ENCODE measurements around the gene IL1R1.

The IL1R1 gene

DNA sequence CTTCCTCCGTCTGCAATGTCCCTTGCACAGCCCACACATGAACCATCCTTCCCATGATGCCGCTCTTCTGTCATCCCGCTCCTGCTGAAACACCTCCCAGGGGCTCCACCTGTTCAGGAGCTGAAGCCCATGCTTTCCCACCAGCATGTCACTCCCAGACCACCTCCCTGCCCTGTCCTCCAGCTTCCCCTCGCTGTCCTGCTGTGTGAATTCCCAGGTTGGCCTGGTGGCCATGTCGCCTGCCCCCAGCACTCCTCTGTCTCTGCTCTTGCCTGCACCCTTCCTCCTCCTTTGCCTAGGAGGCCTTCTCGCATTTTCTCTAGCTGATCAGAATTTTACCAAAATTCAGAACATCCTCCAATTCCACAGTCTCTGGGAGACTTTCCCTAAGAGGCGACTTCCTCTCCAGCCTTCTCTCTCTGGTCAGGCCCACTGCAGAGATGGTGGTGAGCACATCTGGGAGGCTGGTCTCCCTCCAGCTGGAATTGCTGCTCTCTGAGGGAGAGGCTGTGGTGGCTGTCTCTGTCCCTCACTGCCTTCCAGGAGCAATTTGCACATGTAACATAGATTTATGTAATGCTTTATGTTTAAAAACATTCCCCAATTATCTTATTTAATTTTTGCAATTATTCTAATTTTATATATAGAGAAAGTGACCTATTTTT, 35.4 kb downstream of the IL1R1 start:
- DNase-seq = no peak

- no peak for DNase-seq
Measured at GRCh38 chr2:102179061-102179460, 36.5 kb downstream of the IL1R1 start.

DNA sequence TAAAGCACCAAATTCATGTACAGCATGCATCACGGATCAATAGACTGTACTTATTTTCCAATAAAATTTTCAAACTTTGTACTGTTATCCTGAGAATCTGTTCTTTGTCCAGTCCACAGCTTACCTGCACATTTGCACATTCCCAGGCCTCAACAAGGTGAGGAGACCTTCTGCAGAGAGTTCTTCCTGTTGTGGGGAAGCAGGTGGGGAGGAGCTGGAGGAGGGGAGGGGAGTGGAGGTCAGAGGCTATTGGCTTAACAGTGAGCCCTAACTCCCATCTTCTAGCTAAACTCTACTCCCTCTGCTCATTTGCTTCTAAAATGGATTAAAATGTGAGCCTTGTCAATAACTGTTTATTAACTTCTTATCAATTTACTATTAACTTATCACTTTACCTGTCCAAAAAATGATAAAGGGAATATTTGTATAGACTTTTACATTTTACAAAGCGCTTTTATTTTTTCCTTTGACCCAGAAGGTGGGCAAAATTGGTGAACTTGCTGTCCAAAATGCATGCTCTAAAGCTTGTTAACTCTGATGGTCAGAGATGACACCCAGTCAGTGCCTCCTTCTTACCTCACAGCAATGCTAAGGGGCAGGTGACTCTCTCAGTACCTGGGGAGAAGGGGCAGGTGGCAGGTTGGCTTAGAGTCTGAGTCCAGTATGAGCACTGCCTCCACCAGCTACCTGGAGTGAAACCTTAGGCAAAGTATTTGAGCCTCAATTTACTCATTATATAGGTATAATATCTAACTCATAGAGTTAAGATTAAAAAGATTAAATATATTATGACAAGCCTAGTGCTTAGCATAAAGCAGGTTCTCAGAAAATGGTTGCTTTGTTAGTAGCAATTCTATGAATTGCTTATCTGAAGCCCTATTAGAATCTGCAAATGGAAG, 37.5 kb downstream of the IL1R1 start:
- no peak for DNase-seq

GRCh38 chr2:102180687-102180999, 38.1 kb downstream of the IL1R1 start:
- DNase-seq = no peak

GRCh38 chr2:102181376-102181775, 38.8 kb downstream of the IL1R1 start:
- no peak for DNase-seq

DNA sequence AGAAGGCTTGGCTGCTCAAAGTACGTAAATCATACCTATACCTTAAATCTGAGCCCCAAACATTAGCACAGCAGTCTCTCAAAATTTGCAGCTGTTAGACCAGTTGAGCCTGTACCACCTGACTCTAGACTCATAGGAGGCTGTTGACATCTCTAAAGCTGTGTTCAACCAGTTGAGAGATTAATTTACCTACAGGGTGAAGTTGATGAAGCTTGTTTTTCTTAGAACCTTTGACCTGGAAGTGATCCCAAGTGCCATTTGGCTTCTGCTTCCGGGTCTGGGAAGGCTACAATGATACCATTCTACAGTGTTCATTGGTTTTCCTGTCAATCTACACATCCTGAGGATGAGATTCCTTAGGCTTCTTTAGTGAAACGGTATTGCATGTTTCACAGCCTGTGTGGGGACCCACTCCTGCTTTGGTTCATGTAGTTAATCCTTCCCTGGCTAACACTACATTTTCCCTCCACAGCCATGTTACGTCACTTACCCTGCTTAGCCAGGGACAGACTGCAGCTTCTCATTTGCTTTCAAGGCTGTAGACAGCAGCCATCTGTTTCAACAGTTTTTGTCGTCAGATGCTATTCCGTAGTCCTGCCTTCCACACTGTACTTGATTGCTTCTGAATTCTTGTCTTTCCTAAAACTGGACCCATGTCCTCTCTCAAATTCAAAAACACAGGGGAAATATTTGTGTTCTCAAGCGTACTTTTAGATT, 39.5 kb downstream of the IL1R1 start:
- DNase-seq = no peak

GRCh38 chr2:102184018-102184417, 41.5 kb downstream of the IL1R1 start:
- DNase-seq = no peak

- no peak for DNase-seq
Measured at GRCh38 chr2:102184568-102184967, 42.0 kb downstream of the IL1R1 start.

- DNase-seq = no peak
Measured at GRCh38 chr2:102185347-102185746, 42.8 kb downstream of the IL1R1 start.

DNA sequence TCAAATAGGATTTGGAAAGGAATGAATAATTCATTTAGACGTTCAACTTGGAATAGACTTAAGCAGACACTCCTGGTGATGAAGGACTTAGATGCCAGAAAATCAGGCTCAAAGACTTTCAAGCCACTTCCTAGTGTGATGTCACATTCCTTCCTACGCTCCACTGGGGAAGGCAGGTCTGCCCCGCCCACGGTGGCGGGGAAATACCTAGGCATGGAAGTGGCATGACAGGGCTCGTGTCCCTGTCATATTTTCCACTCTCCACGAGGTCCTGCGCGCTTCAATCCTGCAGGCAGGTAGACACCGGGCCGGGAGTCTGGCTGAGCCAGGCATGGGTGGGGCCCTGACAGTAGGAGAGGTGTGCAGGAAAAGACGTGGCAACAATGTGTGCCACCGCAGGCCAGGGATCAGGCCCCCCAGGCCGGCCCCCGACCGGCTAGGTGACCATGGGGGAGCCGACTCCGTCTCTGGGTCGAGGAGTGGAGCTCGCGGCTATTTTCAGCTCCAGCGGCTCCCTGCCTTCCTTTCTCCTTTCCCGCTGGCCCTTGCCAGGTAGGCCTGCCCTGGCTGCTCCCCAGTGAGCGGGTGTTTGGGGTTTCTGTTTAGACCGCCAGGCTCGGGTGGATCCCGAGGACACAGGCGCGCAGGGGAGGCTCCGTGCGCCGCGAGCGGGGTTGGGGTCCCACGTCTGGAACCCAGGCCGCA, 44.4 kb downstream of the IL1R1 start, which contains the start of gene IL1RL2:
Gene IL1RL2 (plus strand): TSS at position 233 of the 705 bp plus-strand sequence. CDS start 845 bp downstream, outside the sequence.
- no peak for DNase-seq

DNA sequence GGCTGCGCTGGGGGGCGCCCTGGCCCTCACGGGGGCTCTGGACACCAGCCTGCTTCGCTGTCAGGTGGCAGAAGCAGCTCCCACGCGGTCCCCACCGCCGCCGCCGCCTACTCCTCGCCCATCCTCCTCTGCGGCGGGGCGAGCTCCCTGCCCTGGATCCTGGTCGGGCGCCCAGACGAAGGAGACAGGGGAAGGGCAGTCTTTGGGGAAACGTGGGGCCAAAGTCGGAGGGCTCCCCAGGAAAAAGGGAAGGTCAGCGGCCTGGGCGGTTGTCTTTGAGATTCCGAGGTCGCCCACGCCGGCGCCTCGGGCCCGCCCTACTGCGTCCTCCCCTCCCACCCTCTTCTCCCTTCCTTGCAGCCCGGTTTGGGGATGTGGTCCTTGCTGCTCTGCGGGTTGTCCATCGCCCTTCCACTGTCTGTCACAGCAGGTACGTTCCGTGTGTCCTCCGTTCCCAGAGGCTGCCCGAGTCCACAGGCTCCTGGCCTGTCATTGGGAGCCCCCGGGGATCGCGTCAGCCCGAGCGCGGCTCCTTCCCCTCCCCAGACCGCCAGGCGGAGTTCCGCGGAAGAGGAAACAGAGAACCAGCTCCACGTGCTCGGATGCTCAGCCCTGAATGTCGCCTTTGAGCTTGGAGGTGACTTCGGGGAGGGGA, 45.1 kb downstream of the IL1R1 start:
- DNase-seq = no peak

DNA sequence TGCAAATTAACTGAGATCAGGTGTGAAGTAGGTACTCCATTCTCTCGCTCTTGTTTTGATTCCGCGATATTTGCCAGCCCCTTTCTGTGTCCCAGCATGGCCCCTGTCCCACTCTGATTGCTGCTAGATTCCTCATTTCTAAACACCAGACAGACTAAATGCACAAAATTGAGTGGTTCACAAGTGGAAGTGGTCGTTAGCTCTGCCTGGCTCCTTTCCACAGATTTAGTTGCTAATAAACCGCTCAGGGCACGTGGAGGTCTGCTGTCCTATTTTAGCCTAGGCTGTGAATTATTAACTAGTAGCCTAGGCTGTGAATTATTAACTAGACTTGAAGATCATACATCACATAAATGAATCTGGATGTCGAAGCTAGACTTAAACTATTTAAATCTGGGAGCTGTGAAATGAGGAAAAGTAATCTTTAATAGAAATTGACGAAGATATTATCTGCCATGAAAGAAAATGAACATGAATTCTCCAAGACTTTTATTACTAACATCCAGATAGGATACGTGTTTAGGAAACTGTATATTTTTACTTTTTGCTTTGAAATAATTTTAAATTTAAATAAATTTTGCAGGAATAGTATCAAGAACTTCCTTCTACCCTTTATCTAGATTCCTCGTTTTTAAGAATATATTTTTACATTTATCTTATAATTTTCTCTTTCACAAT, 48.0 kb downstream of the IL1R1 start:
- DNase-seq = no peak

DNA sequence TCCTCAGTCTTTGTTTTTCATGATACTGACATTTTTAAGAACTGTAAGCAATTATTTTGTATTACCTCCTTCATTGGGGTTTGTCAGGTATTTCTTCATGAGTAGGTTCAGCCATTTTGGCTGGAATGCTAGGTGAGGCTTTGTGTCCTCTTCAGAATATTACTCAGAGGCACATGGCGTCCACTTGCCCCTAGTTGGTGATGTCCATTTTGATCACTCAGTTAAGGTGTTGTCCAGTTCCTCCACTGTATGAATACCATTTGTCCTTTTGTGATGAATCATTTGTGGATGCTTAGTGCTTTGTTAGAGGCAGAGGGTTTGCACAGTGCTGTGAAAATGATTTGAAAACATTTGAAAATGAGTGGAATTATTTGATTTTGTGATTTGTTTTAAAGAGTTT, 49.0 kb downstream of the IL1R1 start:
- no peak for DNase-seq

DNA sequence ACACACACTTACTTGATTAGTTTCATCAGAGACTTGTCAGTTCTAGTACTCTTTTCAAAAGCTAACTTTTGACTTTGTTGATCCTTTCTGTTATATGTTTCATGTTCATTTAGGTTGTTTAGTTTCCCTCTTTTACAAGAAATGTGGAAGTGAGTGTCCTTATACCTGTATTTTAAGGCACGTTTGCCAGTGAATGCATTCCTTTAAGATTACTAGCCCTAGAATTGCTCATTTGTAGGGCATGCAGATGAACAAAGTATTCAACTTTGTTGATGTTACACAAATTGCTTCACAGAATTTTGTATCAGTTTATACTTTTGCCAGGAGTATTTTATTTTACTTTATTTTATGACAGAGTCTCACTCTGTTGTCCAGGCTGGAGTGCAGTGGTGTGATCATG, 50.5 kb downstream of the IL1R1 start:
- DNase-seq = no peak

DNA sequence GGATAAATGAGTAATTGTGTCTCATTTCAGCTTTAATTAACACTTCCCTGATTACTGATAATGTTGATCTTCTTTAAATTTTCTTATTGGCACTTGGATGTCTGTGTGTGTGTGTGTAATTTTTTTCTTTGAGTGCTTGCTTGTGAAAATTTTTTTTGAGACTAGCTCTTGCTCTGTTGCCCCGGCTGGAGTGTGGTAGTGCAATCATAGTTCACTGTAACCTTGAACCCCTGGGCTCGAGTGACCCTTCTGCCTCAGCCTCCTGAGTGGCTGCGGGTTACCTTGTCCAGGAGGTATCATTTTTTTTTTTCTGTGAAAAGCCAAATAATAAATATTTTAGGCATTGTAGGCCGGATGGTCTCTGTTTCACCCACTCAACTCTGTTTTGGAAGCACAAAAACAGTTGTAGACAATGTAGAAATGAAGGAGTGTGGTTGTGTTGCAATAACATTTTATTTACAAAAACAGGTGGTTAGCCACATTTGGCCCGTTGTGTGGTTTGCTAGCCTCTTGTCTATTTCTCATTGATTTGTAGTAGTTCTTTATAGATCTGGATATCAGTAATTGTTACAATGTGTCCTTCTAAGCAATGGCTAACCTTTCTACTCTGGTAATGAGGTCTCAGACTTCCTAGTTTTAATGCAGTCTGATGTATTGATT, 52.2 kb downstream of the IL1R1 start:
- DNase-seq = no peak

DNA sequence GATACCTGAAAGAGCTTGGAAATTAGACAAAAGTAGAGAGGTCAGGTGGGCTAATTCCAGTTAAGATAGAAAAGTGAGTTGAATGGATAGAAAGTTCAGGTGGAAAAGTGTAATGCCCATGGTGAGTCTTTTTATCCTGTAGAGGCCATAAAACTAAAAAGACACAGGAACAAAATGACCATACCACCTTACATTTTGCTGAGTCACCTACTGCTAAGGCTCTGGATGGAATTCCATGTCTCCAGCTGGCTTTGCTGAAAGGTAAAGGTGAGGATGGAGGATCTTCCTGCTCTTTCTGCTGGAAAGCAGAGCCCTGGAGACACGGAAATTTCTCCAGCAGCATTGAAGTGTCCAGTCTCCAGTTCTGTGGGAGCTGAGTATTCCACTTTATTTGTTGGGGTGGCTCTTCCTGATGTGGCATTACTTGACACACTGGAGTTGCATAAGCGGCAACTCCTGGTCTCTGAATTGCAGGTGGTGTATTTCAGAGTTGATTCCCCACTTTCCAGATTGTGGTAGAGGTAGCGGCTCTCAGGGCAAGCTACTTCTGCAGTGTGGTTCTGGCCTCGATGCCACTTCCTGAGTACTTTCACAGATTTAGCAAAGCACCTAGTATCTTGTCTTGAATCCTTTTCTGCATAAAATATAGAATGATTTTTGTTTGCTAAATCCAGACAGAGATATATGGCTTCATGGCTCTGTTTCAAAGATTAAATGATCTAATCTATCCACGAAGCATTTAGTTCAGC, 55.0 kb downstream of the IL1R1 start:
- no peak for DNase-seq

- DNase-seq = no peak
Measured at GRCh38 chr2:102200539-102200938, 58.0 kb downstream of the IL1R1 start.

- no peak for DNase-seq
Measured at GRCh38 chr2:102204638-102205037, 62.1 kb downstream of the IL1R1 start.

- DNase-seq = no peak
Measured at GRCh38 chr2:102206666-102207341, 64.3 kb downstream of the IL1R1 start.

GRCh38 chr2:102208774-102209173, 66.2 kb downstream of the IL1R1 start:
- no peak for DNase-seq
